Epithelial cell of proximal tubule (primary cell): ENCODE data around the gene ARAP2. TPM values are rescaled to one million over a fixed set of nuclear protein-coding genes. Genes with fewer than 3 reads are reported as not detected.

Experiments
- DNase-seq: peaks from one replicate; pipeline ENCODE4 v3.0.0-alpha.2; 2011; ENCODE audit warnings: low read depth
- H3K4me3 ChIP-seq: 2 replicates; pipeline ENCODE4 v1.5.1; 2011; ENCODE audit warnings: low read depth, mild to moderate bottlenecking, low read length
- total RNA-seq: library from RNA; depleted of rRNA; stranded (reverse); fragments of >200 nt; gene quantifications from 2 replicates; pipeline ENCODE4 v1.2.3, GENCODE V29; 2015
- TF ChIP-seq, protein P1 (sequence below): conservative IDR thresholded peaks from 2 replicates; pipeline ENCODE4 v1.5.1; 2012; ENCODE audit warnings: low read depth, mild to moderate bottlenecking, low read length

ARAP2 gene
- total RNA-seq, 1 donor from 2014 or later, result 10.1 TPM

DNA sequence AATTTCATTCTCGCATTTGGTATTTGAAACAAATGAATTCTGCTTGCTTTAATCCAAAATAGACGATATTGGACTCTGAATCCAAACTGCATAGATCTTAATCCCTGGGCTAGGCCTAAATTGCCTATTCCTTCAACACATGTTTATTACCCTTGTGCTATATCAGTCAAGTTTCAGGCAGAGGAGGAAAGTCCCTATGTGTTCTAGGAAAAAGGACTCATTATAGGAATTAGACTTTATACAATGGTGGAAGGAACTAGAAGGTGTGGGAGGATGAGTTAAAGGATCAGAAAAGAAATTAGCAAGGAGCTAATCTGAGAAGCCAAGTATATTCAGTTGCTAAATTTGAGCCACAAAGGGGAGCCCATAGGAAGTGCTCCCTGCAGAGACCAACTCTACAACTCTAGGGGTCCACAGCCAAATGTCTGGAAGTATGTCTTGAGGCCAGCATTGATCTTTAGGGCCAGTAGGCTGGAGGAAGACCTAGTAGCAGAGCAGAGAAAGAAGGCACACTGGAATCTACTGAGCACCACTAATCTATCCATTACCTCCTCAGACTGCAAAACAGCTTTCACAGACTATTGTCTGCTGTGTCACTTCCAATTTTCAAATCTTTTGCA is 20.0 kb upstream of the ARAP2 start:
- TF ChIP-seq, protein P1, sequence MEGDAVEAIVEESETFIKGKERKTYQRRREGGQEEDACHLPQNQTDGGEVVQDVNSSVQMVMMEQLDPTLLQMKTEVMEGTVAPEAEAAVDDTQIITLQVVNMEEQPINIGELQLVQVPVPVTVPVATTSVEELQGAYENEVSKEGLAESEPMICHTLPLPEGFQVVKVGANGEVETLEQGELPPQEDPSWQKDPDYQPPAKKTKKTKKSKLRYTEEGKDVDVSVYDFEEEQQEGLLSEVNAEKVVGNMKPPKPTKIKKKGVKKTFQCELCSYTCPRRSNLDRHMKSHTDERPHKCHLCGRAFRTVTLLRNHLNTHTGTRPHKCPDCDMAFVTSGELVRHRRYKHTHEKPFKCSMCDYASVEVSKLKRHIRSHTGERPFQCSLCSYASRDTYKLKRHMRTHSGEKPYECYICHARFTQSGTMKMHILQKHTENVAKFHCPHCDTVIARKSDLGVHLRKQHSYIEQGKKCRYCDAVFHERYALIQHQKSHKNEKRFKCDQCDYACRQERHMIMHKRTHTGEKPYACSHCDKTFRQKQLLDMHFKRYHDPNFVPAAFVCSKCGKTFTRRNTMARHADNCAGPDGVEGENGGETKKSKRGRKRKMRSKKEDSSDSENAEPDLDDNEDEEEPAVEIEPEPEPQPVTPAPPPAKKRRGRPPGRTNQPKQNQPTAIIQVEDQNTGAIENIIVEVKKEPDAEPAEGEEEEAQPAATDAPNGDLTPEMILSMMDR, result no peak
- H3K4me3 ChIP-seq, result no peak overlapping the region
- DNase-seq, result no peak

DNA sequence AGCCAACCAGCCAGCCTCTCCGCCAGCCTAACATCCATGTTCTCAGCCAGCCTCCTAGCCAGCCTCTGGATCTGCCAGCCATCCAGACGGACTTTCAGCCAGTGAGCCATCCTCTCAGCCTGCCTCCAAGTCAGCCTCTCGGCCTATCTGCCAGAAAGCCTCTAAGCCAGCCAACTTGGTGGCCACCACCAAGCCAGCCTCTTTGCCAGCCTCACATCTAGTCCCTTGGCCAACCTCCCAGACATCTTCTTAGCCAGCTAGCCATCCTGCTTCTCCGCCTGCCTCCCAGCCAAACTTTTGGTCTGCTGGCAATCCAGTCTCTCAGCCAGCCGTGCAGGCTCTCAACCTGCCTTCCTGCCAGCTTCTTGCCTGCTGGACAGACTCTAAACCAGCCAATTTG is 16.4 kb upstream of the ARAP2 start:
- no peak for DNase-seq
- H3K4me3 ChIP-seq, result no peak overlapping the region
- TF ChIP-seq, protein P1, result no peak

DNA sequence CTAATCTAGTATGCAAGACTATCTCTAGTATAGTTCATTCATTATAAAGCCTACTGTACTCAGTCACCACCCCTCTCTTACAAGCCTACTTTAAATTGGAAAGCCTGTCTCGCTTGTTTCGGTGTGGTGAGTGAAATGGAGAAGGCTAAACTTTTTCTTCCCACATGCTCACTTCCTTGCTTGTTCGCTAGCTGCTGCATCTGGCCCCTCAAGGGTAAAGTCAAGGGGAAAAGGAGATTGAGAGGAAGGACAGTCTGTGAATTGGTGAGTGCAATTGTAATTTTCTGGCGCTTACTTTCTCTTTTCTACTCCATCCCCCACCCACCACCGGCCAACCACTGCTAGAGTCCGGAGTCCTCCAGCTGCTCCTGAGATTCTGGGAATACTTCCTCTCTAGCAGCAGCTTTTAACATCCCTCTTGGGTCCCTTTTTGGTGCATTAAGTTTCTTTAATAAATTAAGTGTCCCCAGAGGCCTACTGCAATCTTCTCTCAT is 12.1 kb upstream of the ARAP2 start:
- no peak for DNase-seq
- peak overlapping the region; percentile 34 for H3K4me3 ChIP-seq
- TF ChIP-seq, protein P1, result no peak

DNA sequence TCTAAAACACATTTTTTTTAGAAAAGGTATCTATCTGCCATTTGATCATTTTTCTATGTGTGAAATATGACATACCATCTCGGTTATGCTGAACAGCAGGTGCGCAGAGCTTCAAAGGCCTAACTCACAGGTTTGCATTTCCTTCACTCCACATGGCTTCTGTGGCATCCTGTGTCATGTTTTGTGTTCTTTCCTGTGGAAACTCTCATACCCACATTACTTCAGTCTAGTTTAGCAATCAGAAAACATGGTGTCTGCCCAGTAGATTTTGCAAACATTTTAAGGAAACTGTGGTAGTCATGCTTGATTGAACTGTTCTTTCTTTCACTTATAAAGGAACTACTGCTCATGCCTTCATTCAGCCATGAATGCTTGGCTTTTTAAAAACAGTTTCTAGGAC is 11.3 kb upstream of the ARAP2 start:
- no peak overlapping the region for H3K4me3 ChIP-seq
- no peak for DNase-seq
- TF ChIP-seq, protein P1, result no peak

DNA sequence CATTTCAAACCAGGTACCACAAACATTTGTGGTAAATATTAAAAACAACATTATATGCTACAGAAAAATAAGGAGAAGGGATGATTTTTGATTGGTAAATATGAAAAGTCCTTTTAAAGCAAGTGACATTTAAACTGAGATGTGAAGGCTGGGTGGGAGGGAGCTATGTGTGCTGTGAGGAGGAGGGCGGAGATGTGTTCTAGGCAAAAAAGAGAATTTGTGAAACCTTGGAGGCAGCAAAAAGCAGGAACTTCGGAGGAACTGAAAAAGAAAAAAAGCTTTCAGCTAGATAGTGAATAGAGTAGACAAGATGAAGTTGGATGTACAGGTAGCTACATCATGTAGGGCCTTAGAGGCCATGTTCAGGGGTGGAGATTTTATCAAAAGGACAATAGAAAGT is 10.1 kb upstream of the ARAP2 start:
- DNase-seq, result no peak
- TF ChIP-seq, protein P1, result no peak

DNA sequence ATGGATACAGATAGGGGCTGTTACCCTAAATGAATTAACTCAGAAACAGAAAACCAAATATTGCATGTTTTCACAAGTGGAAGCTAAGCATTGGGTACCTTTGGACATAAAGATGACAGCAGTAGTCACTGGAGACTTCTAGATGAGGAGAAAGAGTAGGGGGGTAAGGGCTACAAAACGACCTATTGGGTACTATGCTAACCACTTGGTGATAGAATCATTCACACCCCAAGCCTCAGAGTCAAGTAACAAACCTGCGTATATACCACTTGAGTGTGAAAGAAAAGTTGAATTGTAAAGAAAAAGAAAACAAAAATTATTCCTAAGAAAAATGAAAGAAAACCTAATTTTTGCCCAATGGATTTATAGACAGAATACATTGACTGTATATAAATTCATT is 7.7 kb upstream of the ARAP2 start:
- no peak overlapping the region for H3K4me3 ChIP-seq
- TF ChIP-seq, protein P1, result no peak
- no peak for DNase-seq

More for the DNA sequence above, 10.1 kb upstream of the ARAP2 start:
- no peak overlapping the region for H3K4me3 ChIP-seq

DNA sequence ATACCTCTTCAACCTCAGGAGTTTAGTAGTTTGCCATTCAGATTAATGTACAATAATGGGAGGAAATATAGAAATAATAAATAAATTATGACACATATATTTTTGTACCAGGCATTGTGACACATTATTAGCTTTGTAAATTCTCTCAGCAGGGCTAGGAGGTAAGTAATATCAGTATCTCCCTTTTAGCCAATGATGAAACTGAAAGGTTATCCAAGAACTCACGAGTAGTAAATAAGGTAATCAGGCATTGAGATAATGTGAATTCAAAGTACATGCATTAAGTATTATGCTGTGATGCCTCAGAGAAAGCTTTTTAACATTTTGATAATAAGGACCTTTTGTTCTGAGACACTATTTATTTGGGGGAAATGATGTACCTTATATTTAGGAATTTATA is 5.3 kb upstream of the ARAP2 start:
- no peak for DNase-seq
- H3K4me3 ChIP-seq, result no peak overlapping the region
- TF ChIP-seq, protein P1, result no peak
